Panc1 (cell line): ENCODE data around the gene LMF1. TPM values are rescaled to one million over a fixed set of nuclear protein-coding genes. Genes with fewer than 3 reads are reported as not detected.

Experiments
- ATAC-seq: fragments of 200-7000 bp; cut with Tn5 transposase; 2 replicates; pipeline ENCODE4 v1.9.1; 2020; ENCODE audit warnings: mild to moderate bottlenecking, moderate library complexity
- BruUV-seq: library from RNA; stranded (reverse); fragments of 400-500 nt; replicated peaks from 2 replicates; lab custom pipeline; 2021; lab: Mats Ljungman, UMichigan
- CTCF ChIA-PET: fragments of 300-600 bp; sonication (Branson Sonifier 250); formaldehyde crosslinking; loops from one replicate; lab custom pipeline; 2022; ENCODE audit warnings: antibody characterized with exemption; lab: Charles Lee
- POLR2A ChIA-PET: fragments of 300-600 bp; sonication (Branson Sonifier 250); formaldehyde crosslinking; loops from one replicate; lab custom pipeline; 2022; ENCODE audit warnings: antibody characterized with exemption; lab: Charles Lee
- DNase-seq: peaks from one replicate; pipeline ENCODE4 v3.0.0-alpha.2; 2010; ENCODE audit warnings: low read depth, low spot score
- H3K27ac ChIP-seq: 2 replicates; pipeline ENCODE4 v1.5.1; 2011; ENCODE audit warnings: mild to moderate bottlenecking, low read length, inconsistent platforms
- H3K27me3 ChIP-seq: fragments of 200-500 bp; sonication (Bioruptor generic); 2 replicates; pipeline ENCODE4 v1.6.0; 2014; ENCODE audit warnings: low read length, inconsistent platforms; ENCODE audit not compliant: control insufficient read depth, insufficient read depth
- H3K36me3 ChIP-seq: fragments of 200-500 bp; sonication (Bioruptor generic); 2 replicates; pipeline ENCODE4 v1.5.1; 2014; ENCODE audit warnings: inconsistent platforms, mild to moderate bottlenecking, low read length, moderate library complexity; ENCODE audit not compliant: control insufficient read depth, insufficient read depth
- H3K4me1 ChIP-seq: 2 replicates; pipeline ENCODE4 v1.5.1; 2011; ENCODE audit warnings: inconsistent platforms, mild to moderate bottlenecking, low read length, moderate library complexity; ENCODE audit not compliant: control insufficient read depth, insufficient read depth
- H3K4me3 ChIP-seq, 2 experiments: 2 replicates each; pipeline ENCODE4 v1.5.1; 2011 to 2012; ENCODE audit warnings: low read depth in 2 of 2, low read length in 2 of 2, mild to moderate bottlenecking in 2 of 2, inconsistent platforms in 1 of 2, moderate library complexity in 1 of 2
- H3K9me3 ChIP-seq: fragments of 200-500 bp; sonication (Bioruptor generic); 2 replicates; pipeline ENCODE4 v1.5.1; 2014; ENCODE audit warnings: low read depth, mild to moderate bottlenecking, inconsistent platforms, low read length, moderate library complexity; ENCODE audit not compliant: control insufficient read depth, insufficient read depth
- CTCF ChIP-seq: fragments of 450-650 bp; IDR thresholded peaks from 2 replicates; pipeline ENCODE4 v1.5.1; 2017; ENCODE audit warnings: mild to moderate bottlenecking
- POLR2AphosphoS5 ChIP-seq: IDR thresholded peaks from 2 replicates; pipeline ENCODE4 v1.6.1; 2012; ENCODE audit warnings: mild to moderate bottlenecking, low read depth, low read length, moderate library complexity
- REST ChIP-seq, 2 experiments: IDR thresholded peaks; 2 replicates each; pipeline ENCODE4 v1.6.1; 2011 to 2012; ENCODE audit warnings: low read depth in 2 of 2, control low read depth in 1 of 2, low read length in 1 of 2, mild to moderate bottlenecking in 1 of 2, moderate library complexity in 1 of 2; ENCODE audit not compliant: insufficient read depth in 1 of 2
- SIN3A ChIP-seq: IDR thresholded peaks from 2 replicates; pipeline ENCODE4 v1.6.1; 2012; ENCODE audit warnings: low read depth, mild to moderate bottlenecking, low read length, moderate library complexity, borderline replicate concordance; ENCODE audit not compliant: insufficient read depth
- TCF7L2 ChIP-seq: IDR thresholded peaks from 2 replicates; pipeline ENCODE4 v1.6.1; 2011; ENCODE audit warnings: mild to moderate bottlenecking, low read depth, low read length, inconsistent platforms
- in situ Hi-C: cut with HindIII; loops from 2 replicates; pipeline ENCODE4 v1.10.0; 2016; ENCODE audit warnings: low sequenced_read_pairs, low pct_unique_long_range_greater_than_20kb
- intact Hi-C: fragments of 100-400 bp; cut with micrococcal nuclease; formaldehyde crosslinking; loops from one replicate; pipeline ENCODE4 v1.10.0; 2022; ENCODE audit not compliant: unreplicated experiment
- total RNA-seq: library from RNA; stranded (reverse); gene quantifications from one replicate; pipeline ENCODE4 v1.2.1, GENCODE V29; 2021; ENCODE audit not compliant: unreplicated experiment

Gene LMF1
- total RNA-seq, 1 experiment from 2014 or later = 24.3 TPM

GRCh38 chr16:931626-932500, 38.9 kb downstream of the LMF1 start:
- intact Hi-C loops = no loop called here
- in situ Hi-C loops = no loop called here
- ATAC-seq (no peak), DNase-seq (no peak)
- TF ChIP-seq CTCF = no peak
- no peak for TF ChIP-seq REST (IDR thresholded peaks at IDR 0.05; ENCODE audit: insufficient read depth in 1 of 2, low read depth in 2 of 2, low read length in 1 of 2)
- no peak for TF ChIP-seq SIN3A
- TF ChIP-seq POLR2AphosphoS5 = no peak
- no peak for TF ChIP-seq TCF7L2
- no peaks in the 10 kb centered on the region for H3K27me3 ChIP-seq
- H3K36me3 ChIP-seq = no peaks in the 10 kb centered on the region
- H3K4me3 ChIP-seq = no peak overlapping the region
- H3K27ac ChIP-seq = no peak overlapping the region
- no peaks in the 10 kb centered on the region for H3K9me3 ChIP-seq
- ChIA-PET CTCF (no interaction called here), POLR2A (no interaction called here)
- no peaks in the 10 kb centered on the region for H3K4me1 ChIP-seq
- no TSS peak for BruUV-seq

- no TSS peak for BruUV-seq
- POLR2A ChIA-PET = no interaction called here
- in situ Hi-C loops = no loop called here
Measured at GRCh38 chr16:931171-931570, 39.6 kb downstream of the LMF1 start.

More at GRCh38 chr16:931171-931570, 39.6 kb downstream of the LMF1 start:
- no peaks in the 10 kb centered on the region for H3K36me3 ChIP-seq
- DNase-seq = no peak
- CTCF ChIA-PET = no interaction called here
- no peak overlapping the region for H3K4me3 ChIP-seq
- H3K4me1 ChIP-seq = no peaks in the 10 kb centered on the region
- H3K27me3 ChIP-seq = no peaks in the 10 kb centered on the region
- no peaks in the 10 kb centered on the region for H3K9me3 ChIP-seq
- ATAC-seq = no peak
- no peak overlapping the region for H3K27ac ChIP-seq
- TF ChIP-seq SIN3A (no peak), CTCF (no peak), TCF7L2 (no peak), REST (IDR thresholded peaks at IDR 0.05; ENCODE audit: insufficient read depth in 1 of 2, low read depth in 2 of 2, low read length in 1 of 2) (no peak), POLR2AphosphoS5 (no peak)
- intact Hi-C loops = no loop called here
